ENCODE results near the gene ABCG1.
A peak's percentile ranks its signal among the peaks of the same experiment; 100 is the strongest.

Gene ABCG1

GRCh38 chr21:42234464-42235241 lies 15.7 kb downstream of the ABCG1 start:
- DNase-seq, result peak; percentile 70

DNA sequence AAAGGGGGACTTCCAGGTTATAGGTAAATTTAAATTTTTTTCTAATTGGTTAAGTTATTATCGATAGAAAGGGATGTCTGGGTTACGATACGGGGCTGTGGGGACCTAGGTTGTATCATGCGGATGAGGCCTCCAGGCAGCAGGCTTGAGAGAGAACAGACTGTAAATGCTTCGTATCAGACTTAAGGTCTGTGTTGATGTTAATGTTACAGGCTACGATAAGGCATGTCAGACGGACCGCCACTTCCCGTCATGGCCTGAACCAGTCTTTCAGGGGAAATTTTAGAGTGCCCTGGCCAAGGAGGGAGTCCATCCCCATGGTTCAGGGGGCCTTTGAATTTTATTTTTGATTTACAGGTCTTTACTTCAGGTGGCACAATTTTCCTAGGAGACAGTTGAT lies 16.7 kb downstream of the ABCG1 start:
- DNase-seq, result no peak

GRCh38 chr21:42236014-42236413 lies 17.1 kb downstream of the ABCG1 start:
- no peak for DNase-seq

GRCh38 chr21:42236693-42237092 lies 17.8 kb downstream of the ABCG1 start:
- no peak for DNase-seq

DNA sequence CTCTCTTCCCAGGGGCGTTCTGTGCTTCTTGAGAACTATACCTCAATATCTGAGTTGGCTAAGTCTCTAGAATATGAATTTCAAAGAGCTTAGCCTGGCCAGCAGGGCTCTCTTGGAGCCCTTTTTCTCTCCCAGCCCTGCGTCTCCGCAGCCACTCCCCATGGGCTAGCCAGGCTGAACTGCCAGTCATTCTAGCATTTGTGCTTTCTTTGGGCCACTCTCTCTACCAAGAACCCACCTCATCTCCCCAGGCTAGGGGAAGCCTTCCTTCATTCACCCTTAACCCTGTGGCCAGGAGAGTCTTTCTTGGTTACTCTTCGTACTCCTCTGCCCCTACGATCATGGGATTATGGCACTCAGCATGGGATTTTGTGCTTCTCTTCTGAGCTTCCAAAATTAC lies 18.2 kb downstream of the ABCG1 start:
- no peak for DNase-seq

DNA sequence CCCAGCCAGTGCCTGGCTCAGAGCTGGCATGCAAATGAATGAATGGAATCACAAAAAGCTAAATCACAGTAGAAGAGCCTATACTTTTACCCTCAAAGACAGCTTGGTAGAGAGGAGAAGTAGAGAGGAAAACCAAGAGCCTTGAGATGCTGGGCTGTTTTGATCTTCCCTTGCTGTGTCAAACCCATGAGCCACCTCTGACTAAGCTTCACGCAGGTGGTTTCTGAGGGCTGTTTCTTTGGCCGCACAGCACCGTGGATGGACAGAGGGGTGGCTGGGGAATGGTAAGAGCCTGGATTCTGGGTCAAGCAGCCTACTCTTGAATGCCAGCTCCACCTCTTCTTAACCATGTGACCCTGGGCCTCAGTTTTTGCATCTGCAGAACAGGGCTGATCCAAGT lies 18.6 kb downstream of the ABCG1 start:
- no peak for DNase-seq

- no peak for DNase-seq
Measured at GRCh38 chr21:42238185-42238934, 19.4 kb downstream of the ABCG1 start.

DNA sequence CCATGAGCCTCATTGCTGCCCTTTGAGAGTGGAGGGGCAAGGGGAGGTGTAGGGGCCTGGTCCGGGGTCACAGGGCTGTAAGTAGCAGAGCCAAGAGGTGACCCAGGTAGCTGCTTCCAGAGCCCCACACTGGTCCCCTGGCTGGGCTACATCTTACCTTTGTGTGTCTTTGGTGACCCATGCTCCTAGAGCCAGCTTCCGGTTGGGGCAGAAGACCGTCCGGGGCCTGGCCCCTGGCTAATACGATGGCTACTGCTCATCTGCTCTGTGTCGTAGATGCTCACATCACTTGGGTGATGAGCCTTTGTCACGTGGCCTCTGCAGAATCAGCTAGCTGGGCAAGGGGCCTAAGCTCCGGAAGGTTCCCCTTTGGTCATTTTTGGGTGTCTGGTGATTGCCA lies 20.6 kb downstream of the ABCG1 start:
- no peak for DNase-seq

DNA sequence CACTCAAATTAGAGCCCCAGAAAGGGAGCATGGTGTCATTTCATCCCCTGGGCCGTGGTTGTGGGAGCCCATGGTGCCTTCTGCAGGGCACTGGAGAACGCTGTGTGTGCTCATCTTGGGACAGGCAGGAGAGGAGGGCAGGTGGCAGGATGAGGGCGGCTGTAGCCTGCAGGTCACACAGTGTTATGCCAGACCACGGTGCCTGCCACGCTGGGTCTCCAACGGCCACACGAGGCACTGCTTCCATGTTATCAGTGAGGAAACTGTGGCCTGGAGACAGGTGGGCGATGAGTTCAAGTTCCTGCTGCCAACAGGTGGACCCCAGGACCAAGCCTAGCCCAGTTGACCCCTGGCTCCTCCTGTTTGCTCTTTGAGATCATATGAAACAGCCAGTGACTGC lies 21.0 kb downstream of the ABCG1 start:
- DNase-seq, result no peak

DNA sequence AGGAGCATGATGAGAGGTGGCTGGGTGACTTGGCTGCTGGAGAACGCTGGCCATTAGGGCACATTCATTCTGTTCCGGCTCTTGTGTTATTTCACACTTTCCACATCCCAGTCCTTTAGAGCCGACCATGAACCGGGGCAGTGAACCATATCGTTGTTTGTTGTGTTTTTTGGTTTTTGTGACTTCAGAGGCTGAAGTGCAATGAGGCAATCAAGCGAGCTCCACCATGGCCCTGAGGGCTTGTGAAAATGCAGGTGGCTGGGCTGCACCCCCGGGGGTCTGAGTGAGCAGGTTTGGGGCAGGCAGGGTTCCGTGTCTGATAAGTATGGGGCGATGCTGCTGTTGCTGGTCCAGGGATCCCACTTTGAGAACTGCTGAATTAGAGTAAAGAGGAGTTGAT lies 23.7 kb downstream of the ABCG1 start:
- no peak for DNase-seq

DNA sequence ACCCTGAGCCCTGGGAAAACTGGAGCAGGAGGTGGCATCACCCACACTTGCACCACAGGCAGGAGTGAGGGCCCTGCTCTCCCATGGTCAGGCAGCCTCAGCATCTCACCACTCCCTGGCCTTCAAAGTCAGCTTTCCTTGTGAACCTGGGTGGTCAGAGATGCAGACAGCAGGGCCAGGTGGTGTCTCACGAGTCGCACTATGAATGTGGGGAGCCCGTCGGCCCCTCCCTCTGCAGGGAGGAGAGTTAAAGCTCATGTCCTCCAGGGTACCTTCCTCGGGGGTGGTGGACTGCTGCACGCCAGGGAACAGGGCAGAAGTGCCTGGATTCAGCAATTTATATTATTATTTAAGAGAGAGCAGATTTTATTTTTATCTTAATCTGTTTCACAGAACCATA lies 24.1 kb downstream of the ABCG1 start:
- DNase-seq, result no peak

DNA sequence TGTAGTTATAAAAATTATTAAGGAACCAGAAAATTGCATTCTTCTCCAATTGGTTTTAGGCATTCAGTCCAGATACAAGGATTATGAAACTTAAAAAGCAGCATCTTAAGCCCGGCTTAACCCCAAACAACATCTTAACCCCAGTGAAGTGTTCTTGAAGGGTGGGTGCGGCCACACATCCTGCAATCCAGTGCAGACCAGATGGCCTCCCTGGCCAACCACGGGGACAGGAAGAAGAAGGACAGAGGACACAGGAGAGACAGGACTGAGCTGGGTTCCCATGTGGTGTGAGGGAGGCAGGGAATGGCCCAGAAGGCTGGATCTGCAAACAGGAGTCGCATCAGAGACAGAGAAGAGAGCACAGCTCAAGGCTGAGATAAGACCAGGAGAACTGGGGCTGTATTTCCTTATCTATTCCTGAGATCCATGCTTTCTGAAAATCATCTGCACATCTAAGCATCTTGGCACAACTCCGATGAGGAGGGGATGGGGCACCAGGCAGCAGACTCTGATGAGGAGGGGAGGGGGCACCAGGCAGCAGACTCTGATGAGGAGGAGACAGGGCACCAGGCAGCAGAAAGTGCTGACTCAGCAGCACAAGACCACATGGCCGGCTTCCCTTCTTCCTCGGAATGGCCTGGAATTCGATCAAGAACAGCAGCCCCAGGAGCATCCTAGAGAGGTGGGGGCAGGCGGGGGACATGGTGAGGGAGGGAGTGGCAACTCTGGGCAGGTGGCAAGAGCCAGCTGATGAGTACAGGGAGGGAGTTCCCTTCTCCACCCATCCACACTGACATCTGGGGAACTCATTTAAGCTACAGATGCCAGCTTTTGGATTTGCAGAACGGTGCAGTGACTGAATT lies 26.6 kb downstream of the ABCG1 start:
- DNase-seq, result no peak

- no peak for DNase-seq
Measured at GRCh38 chr21:42247716-42248115, 28.8 kb downstream of the ABCG1 start.

DNA sequence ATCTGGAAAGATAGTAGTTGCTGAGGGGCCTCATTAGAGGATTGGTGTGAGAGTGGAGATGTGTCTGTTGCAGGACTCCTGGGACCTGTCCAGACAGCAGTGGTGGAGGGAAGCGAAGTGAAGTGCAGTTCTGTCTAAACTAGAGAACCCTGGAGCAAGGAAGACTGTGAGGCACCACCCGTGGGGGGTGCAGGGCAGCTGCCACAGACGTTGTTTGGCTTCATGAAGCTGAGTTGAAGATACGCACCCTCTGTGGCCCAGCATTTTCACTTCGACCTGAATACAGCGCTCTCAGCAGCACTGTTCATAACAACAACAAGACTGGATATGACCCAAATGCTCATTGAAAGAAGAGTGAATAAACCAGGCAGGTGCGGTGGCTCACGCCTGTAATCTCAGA lies 29.3 kb downstream of the ABCG1 start:
- no peak for DNase-seq

GRCh38 chr21:42248783-42249597 lies 30.1 kb downstream of the ABCG1 start:
- no peak for DNase-seq

- DNase-seq, result no peak
Measured at GRCh38 chr21:42250422-42251403, 31.8 kb downstream of the ABCG1 start.

DNA sequence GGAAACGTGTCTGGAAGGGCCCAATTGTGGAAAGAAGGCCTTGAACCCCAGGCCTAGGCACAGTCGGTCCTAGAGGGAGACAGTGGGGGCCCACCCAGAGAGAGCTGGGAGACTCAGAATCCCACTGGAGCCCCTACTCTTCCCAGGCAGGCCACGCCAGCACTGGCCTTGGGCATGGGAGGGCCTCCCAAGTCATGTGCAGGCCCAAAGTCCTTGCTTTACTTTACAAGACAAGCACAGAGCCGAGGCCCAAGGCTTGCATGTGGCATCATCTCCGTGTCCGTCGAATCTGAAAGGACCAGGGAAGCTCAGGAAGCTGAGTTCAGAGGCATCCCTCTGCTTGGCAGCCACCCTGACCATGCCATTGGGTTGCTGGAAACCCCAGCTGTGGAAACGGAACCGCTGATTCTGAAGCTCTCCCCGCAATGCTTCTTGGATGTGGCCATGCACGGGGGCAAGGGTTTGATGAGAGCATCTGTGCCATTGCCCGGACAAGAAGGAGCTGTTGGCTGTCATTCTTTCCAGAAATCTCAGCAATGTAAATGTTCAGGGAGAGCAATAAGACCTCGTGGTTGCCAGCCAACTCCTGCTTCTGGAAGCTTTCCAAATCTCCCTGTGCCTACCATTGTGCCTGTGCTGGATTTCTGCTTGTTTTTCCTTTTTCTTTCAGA lies 32.8 kb downstream of the ABCG1 start:
- no peak for DNase-seq

DNA sequence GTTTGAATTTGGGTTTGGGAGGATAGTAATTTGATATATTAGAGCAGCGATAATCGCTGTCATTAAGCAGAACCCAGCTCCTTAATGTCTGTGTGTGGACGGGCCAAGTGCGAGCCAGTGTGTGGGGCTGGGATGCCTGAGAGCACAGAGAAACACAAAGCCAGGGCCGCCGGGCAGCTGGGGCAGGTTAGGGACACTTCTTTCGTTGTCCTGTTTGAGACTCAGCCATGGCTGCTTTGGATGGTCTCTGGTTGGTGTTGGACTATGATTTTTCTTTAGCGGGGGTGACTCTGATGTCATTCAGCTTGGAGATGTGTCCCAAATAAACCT lies 33.4 kb downstream of the ABCG1 start:
- no peak for DNase-seq

DNA sequence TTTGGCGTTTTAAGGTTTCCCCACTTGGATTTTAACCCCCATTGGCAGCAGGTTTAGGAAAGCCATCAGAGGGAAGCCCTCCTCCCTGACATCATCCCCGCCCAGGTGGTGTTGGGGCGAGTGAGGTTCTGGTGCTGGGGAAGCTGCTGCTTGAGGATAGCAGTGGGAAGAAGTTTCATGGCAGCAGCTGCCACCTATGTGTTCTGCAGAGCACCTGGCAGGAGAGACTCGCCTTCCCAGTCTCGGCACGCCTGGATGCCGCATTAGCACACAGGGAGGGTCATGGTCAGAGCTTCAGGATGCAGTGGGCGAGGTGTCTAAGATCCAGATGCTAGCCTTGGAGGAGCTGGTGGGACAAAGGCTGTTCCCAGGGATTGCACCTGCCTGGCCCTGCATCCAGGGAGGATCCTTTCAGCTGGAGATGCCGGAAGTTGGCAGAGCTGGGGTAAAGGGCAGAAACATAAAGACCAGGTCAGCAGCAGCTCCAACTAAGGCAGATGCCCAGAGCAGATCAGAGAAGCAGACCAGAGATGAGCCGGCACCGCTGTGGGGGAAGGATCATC lies 33.9 kb downstream of the ABCG1 start:
- DNase-seq, result no peak

GRCh38 chr21:42253466-42253865 lies 34.5 kb downstream of the ABCG1 start:
- DNase-seq, result no peak

- DNase-seq, result no peak
Measured at GRCh38 chr21:42254083-42254482, 35.1 kb downstream of the ABCG1 start.
